Right cardiac atrium (tissue), 5 donors: ENCODE measurements around the gene SIK3. TPM values are rescaled to one million over a fixed set of nuclear protein-coding genes. Genes with fewer than 3 reads are reported as not detected.

ENCODE experiments used
- ATAC-seq, 2 donors: fragments of 200-7000 bp; cut with Tn5 transposase; one replicate each; pipeline versions ENCODE4 v1.8.0 to v1.9.1; 2020; ENCODE audit warnings: moderate library complexity in 2 of 2, mild to moderate bottlenecking in 1 of 2
- DNase-seq, 3 donors: peaks; one replicate each; pipeline ENCODE4 v3.0.0-alpha.2; 2020
- H3K27ac ChIP-seq: one replicate; pipeline ENCODE4 v1.5.1; 2013; ENCODE audit warnings: mild to moderate bottlenecking, low read length, control low read depth, moderate library complexity
- H3K27me3 ChIP-seq: one replicate; pipeline ENCODE4 v1.6.1; 2013; ENCODE audit not compliant: control insufficient read depth, insufficient read depth
- H3K4me1 ChIP-seq: one replicate; pipeline ENCODE4 v1.6.1; 2013; ENCODE audit warnings: low read length; ENCODE audit not compliant: control insufficient read depth, insufficient read depth
- H3K4me3 ChIP-seq: one replicate; pipeline ENCODE4 v1.5.1; 2013; ENCODE audit warnings: low read length, control low read depth
- H3K9me3 ChIP-seq: one replicate; pipeline ENCODE4 v1.6.1; 2013; ENCODE audit warnings: low read length; ENCODE audit not compliant: control insufficient read depth
- WGBS: extraction: QIAGEN DNeasy Blood & Tissue Kit; methylation state at CpG from one replicate; pipeline ENCODE4 v1.1.7; 2013; 5-methylcytosine and 5-hydroxymethylcytosine counted together
- intact Hi-C, 4 donors: fragments of 100-400 bp; cut with DNase I; formaldehyde crosslinking; loops; one replicate each; pipeline versions ENCODE4 v1.11.0 to v1.14.0; 2022 to 2023
- polyA plus RNA-seq: library from polyadenylated mRNA; stranded (reverse); fragments of 200-250 nt; gene quantifications from one replicate; pipeline ENCODE4 v1.2.3, GENCODE V29; 2013
- total RNA-seq, 4 donors: library from RNA; stranded (reverse); fragmentation: NEBNext Ultra II Directional; extraction: Animal tissue kit (Norgen Biotek cat#: 25700); gene quantifications; one replicate each; pipeline ENCODE4 v1.2.1, GENCODE V29; 2021
- donor health status: healthy with polysubstance abuse.
- donor health status: DM: no; HTN: yes; CAD: no.
- donor health status: DM: no; HTN: no; CAD: no.
- donor health status: DM: no; HTN: yes; CAD: no; lungs with severe emphysema.
- donor health status: DM: yes; HTN: yes; CAD: no.

SIK3 gene
- total and polyA plus RNA-seq, 5 donors = 13.4 to 46.6 (median 34.6) TPM

GRCh38 chr11:117074119-117074518 lies 24.1 kb downstream of the SIK3 start:
- H3K27ac ChIP-seq = no peak overlapping the region
- intact Hi-C loops = no loop called here
- H3K9me3 ChIP-seq = no peaks in the 10 kb centered on the region
- no peaks in the 10 kb centered on the region for H3K27me3 ChIP-seq
- H3K4me1 ChIP-seq = peaks cover 13% of the 10 kb centered on the region
- H3K4me3 ChIP-seq = no peak overlapping the region
- no peak for ATAC-seq
- DNase-seq = no peak

- intact Hi-C loops = no loop called here
- H3K27ac ChIP-seq = no peak overlapping the region
- H3K4me3 ChIP-seq = no peak overlapping the region
- H3K4me1 ChIP-seq = peaks cover 13% of the 10 kb centered on the region
- DNase-seq = no peak
- H3K9me3 ChIP-seq = no peaks in the 10 kb centered on the region
- WGBS = 36% methylated on average over 2 of the region's 2 CpGs
- H3K27me3 ChIP-seq = no peaks in the 10 kb centered on the region
- no peak for ATAC-seq
Measured at GRCh38 chr11:117073539-117073938, 24.7 kb downstream of the SIK3 start.

DNA sequence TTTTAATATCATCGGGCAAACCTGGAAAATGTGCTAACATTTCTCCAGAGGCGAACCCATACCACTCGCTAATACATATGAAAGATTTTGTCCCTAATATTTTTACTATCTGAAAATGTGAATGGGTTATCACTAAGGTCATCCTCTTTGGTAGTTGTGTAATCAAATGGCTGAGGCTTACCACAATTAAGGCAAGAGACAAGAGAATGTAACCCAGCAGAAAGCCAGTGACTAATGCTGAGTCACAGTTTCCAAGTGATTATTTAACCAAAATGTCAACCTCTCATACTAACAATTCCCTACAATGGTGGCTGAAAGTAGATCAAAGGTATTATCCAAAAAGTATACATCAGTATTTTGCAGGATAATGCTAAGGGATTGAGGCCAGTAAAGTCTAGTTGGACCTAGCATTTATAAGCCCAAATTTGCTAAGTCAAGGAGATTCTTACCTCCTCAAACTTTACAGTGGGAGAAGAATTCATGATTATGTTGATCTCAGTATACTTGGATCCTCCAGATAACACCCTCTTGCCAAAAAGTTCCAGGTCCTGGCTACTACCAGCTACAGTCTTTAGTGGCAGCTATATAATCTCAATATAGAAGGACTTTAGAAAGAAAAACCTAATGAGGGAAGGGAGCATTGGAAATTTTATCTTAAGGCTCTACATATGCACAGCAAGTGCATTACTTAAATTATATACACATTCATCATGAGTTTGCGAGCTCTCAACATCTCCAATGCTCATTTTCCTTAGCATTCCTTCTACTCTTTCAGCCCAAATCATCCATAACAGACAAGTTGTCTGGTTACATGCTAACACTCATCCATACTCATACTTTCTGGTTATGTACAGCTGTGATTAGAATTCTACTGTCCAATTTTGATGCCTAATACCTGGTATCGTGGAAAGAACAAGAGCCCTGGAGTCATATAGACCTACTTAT lies 25.4 kb downstream of the SIK3 start:
- Histone ChIP-seq H3K27ac (no peak overlapping the region), H3K9me3 (no peaks in the 10 kb centered on the region), H3K27me3 (no peaks in the 10 kb centered on the region), H3K4me1 (peaks cover 10% of the 10 kb centered on the region), H3K4me3 (no peak overlapping the region)
- no peak for DNase-seq
- intact Hi-C loops = no loop called here
- ATAC-seq = peak; percentile 58 to 81
- WGBS = 72% methylated on average over 5 of the region's 5 CpGs

GRCh38 chr11:117071344-117071787 lies 26.9 kb downstream of the SIK3 start:
- DNase-seq (no peak), ATAC-seq (peak; percentile 37 to 68)
- Histone ChIP-seq H3K27ac (no peak overlapping the region), H3K4me3 (no peak overlapping the region), H3K27me3 (no peaks in the 10 kb centered on the region), H3K9me3 (no peaks in the 10 kb centered on the region), H3K4me1 (peaks cover 7% of the 10 kb centered on the region)
- 44% methylated on average over 3 of the region's 3 CpGs for WGBS
- intact Hi-C loops = no loop called here

GRCh38 chr11:117070016-117070415 lies 28.2 kb downstream of the SIK3 start:
- Histone ChIP-seq H3K9me3 (no peaks in the 10 kb centered on the region), H3K27me3 (no peaks in the 10 kb centered on the region), H3K4me1 (peaks cover 7% of the 10 kb centered on the region), H3K4me3 (no peak overlapping the region), H3K27ac (no peak overlapping the region)
- intact Hi-C loops = no loop called here
- no peak for DNase-seq
- peak in 1 of 2 donors; percentile 48 for ATAC-seq
- 32% methylated on average over 1 of the region's 1 CpG for WGBS

GRCh38 chr11:117068303-117068860 lies 29.8 kb downstream of the SIK3 start:
- no peaks in the 10 kb centered on the region for H3K9me3 ChIP-seq
- intact Hi-C loops = no loop called here
- no peak overlapping the region for H3K4me3 ChIP-seq
- peaks cover 1% of the 10 kb centered on the region for H3K4me1 ChIP-seq
- DNase-seq = no peak
- WGBS = 95% methylated on average over 6 of the region's 6 CpGs
- no peak for ATAC-seq
- no peak overlapping the region for H3K27ac ChIP-seq
- H3K27me3 ChIP-seq = no peaks in the 10 kb centered on the region

- Histone ChIP-seq H3K4me3 (no peak overlapping the region), H3K4me1 (peaks cover 1% of the 10 kb centered on the region), H3K27ac (no peak overlapping the region), H3K27me3 (no peaks in the 10 kb centered on the region), H3K9me3 (no peaks in the 10 kb centered on the region)
- intact Hi-C loops = no loop called here
- ATAC-seq (no peak), DNase-seq (no peak)
- 99% methylated on average over 2 of the region's 2 CpGs for WGBS
Measured at GRCh38 chr11:117066959-117067358, 31.3 kb downstream of the SIK3 start.

GRCh38 chr11:117064275-117064674 lies 34.0 kb downstream of the SIK3 start:
- Histone ChIP-seq H3K27ac (no peak overlapping the region), H3K4me1 (peaks cover 1% of the 10 kb centered on the region), H3K9me3 (no peaks in the 10 kb centered on the region), H3K27me3 (no peaks in the 10 kb centered on the region), H3K4me3 (no peak overlapping the region)
- DNase-seq (no peak), ATAC-seq (no peak)
- intact Hi-C loops = no loop called here
- WGBS = 38% methylated on average over 1 of the region's 1 CpG

DNA sequence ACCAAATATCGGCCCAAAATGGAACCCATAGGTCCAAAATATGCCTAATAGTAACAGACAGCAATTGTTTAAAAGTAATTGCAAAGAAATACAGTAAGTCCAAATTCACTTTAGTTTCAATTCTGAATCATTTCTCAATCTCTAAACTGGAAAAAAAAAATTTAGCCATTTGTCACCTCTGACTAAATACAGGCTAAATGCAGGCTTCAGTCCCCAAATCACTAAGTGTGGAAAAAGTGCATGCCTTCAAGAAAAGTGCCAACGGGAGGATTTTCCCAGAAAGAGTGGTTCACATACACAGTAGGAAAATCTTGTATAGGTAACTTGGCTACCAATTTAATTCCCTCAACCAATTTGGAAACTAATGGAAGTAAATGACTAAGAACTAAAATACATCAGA lies 35.7 kb downstream of the SIK3 start:
- Histone ChIP-seq H3K4me1 (peaks cover 4% of the 10 kb centered on the region), H3K4me3 (no peak overlapping the region), H3K9me3 (no peaks in the 10 kb centered on the region), H3K27me3 (no peaks in the 10 kb centered on the region), H3K27ac (no peak overlapping the region)
- no peak for DNase-seq
- 93% methylated on average over 2 of the region's 2 CpGs for WGBS
- ATAC-seq = no peak
- intact Hi-C loops = no loop called here

- no peak overlapping the region for H3K27ac ChIP-seq
- H3K4me3 ChIP-seq = no peak overlapping the region
- no peak for ATAC-seq
- intact Hi-C loops = no loop called here
- no peaks in the 10 kb centered on the region for H3K27me3 ChIP-seq
- no peaks in the 10 kb centered on the region for H3K9me3 ChIP-seq
- no peak for DNase-seq
- 97% methylated on average over 5 of the region's 5 CpGs for WGBS
- H3K4me1 ChIP-seq = peaks cover 5% of the 10 kb centered on the region
Measured at GRCh38 chr11:117061256-117061655, 37.0 kb downstream of the SIK3 start.

DNA sequence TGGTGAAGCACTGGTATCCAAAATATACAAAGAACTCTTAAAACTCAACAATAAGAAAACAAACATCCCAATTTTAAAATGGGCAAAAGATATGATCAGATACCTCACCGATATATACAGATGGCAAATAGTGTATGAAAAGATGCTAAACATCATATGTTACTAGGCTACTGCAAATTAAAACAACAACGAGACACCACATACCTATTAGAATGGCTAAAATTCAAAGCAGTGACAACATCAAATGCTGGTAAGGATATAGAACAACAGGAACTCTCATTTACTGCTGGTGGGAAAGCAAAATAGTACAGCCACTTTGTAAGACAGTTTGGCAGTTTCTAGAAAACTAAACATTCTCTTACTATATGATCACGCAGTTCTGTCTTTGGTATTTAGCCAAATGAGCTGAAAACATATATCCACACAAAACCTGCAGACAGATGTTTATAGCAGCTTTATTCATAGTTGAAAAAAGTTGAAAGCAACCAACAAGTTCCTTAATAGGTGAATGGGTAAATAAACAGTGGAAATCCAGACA lies 38.5 kb downstream of the SIK3 start:
- DNase-seq (no peak), ATAC-seq (no peak)
- Histone ChIP-seq H3K27me3 (no peaks in the 10 kb centered on the region), H3K9me3 (no peaks in the 10 kb centered on the region), H3K4me3 (no peak overlapping the region), H3K27ac (no peak overlapping the region), H3K4me1 (peaks cover 5% of the 10 kb centered on the region)
- intact Hi-C loops = no loop called here
- WGBS = 82% methylated on average over 3 of the region's 3 CpGs
